Middle frontal gyrus (tissue), 1 donor: ENCODE measurements around the gene ASB1.
"Not testable (repeated sequence)": the region's sequence is repeated elsewhere in the genome, so short reads cannot be mapped to it uniquely, and the experiment has no call there.

ENCODE experiments used
- DNase-seq: peaks from one replicate; pipeline ENCODE4 v3.0.0-alpha.2; 2015; ENCODE audit warnings: low spot score; ENCODE audit errors: extremely low spot score

ASB1 gene

DNA sequence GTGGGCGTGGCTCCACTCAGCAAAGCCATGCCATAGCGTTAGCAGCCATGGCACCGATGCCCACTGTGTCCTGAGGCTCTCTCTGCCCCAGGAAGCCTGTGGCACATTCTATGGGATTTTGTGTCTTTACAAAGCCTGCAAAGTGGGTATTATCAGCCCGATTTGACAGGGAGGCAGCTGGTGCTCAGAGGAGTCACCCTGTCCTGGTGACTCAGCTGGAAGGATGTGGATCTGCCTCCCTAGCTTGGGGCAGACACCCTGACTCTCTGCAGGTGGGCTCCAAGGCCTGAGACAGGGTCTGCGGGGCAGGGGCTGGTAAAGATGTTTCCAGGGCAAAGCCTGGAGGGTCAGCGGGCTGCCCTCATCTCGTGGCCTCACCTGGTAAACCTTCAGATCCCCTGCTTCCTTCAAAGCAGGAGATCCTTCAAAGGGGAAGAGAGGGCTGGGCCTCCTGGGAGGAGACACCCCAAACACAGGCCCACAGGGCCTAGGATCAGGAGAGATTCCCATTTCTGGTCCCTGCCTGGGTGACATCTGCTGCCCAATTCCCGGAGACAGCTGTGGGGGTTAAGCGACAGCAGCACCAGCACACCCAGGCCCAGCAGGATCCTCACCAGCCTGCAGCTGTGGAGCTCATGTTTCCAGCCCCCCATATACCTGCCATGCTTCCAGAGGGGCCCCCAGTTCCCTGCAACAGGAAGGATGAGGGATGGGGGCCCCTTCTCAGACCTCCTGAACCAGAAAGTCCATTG lies 3.0 kb upstream of the ASB1 start:
- no peak for DNase-seq

GRCh38 chr2:238424313-238424700 lies 2.4 kb upstream of the ASB1 start:
- no peak for DNase-seq

DNA sequence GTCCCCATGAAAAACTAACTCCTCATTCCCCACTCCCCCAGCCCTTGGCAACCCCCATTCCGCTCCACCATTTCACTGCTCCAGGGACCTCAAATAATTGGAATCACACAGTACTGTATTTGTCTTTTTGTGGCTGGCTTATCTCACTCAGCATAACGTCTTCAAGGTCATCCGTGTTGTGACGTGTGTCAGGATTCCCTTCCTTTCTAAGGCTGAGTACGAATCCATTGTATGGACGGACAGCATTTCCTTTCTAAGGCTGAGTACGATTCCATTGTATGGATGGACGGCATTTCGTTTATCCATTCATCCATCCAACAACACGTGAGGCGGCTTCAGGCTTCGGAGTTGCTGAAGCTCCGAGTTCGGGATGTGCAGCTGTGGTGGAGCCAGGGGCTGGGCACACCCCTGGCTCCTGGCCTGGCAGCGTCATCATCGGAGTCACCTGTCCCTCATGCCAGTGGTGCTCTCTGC lies 1.2 kb upstream of the ASB1 start:
- DNase-seq: no peak

- DNase-seq: no peak
These were observed 654 bp upstream of the ASB1 start for GRCh38 chr2:238425979-238426567.

GRCh38 chr2:238427435-238428162 lies 872 bp downstream of the ASB1 start:
- no peak for DNase-seq

DNA sequence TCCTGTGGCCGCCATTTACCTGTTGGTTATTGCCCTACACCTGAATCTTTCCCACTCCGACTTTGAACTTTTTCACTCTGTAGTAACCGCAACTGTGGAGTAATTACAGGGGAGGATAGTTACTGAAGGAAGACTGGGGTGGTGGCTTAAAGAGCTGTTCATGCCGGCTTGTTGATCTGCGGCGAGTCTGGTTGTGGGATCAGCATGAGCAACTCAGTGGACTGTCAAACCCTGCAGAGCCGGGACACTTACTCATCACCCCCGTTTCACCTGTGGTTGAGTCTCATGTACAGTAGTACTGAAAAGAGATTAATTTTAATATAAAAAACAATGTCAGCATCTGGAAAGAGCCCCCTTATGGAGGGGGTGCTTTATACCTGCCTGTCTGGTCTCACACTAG lies 2.1 kb downstream of the ASB1 start:
- no peak for DNase-seq

GRCh38 chr2:238430781-238431180 lies 4.1 kb downstream of the ASB1 start:
- no peak for DNase-seq

DNA sequence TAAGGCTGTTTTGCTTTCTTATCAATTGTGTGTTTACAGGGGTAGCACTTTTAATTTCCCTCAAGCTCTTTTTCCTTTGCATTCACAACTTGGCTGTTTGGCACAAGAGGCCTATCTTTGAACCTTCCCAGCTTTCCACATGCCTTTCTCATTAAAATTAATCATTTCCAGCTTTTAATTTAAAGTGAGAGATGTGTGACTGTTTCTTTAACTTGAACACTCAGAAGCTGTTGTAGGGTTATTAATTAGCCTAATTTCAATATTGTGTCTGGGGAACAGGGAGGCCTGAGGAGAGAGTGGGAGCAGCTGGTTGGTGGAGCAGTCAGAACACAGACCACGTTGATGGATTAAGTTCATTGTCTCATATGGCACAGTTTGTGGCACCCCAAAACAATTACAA lies 4.7 kb downstream of the ASB1 start:
- no peak for DNase-seq

GRCh38 chr2:238433300-238433915 lies 6.7 kb downstream of the ASB1 start:
- no peak for DNase-seq

DNA sequence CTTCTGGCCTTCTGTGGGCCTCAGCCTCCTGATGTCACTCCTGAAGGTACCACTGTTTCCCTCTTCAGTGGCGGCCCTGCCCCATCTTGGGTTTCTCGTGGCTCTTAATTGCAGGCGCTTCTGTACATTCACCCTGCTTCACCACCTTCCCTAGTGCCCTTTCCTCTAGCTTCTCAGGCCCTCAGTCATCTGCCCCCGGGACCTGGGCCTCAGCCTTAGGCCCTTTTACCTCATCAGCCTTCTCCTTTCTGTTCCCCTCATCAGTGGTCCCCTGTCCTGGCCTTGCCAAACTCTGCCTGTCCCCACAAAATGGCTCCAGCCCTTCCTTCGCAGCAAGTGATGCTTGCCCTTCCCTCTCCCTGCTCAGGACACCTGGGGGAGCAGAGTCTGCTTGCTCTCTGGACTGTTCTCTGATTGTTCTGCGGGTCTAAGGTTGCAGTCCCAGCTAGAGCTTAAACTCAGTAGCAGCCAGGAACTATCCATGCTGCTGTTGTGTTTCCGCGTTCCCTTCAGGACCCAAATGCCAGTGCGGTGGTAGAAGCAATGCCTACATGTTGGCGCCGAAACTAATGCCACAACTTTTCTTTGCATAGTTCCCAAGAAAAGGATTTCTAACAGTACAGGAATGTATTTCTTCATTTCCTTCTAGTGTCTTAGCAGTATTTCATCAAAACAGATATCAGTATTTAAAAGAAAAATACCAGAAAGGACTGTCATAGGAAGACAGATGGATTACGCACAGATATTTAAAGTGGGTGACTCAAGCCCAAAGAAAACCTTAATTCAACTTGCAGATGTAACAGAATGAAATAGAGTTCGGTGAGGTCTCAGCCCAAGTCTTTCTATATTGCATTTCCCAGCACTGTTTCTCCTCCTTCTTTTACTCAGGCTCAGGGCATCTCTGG lies 7.5 kb downstream of the ASB1 start:
- DNase-seq: no peak

GRCh38 chr2:238434846-238435751 lies 8.4 kb downstream of the ASB1 start:
- no peak for DNase-seq

DNA sequence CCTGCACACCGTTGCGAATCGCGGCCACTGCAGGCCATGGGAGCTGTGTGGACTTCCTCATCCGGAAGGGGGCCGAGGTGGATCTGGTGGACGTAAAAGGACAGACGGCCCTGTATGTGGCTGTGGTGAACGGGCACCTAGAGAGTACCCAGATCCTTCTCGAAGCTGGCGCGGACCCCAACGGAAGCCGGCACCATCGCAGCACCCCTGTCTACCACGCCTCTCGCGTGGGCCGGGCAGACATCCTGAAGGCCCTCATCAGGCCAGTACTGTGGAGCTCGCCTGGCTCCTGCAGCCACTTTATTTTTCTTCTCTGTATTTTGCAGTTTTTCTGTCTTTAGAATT lies 9.0 kb downstream of the ASB1 start:
- DNase-seq: no peak

DNA sequence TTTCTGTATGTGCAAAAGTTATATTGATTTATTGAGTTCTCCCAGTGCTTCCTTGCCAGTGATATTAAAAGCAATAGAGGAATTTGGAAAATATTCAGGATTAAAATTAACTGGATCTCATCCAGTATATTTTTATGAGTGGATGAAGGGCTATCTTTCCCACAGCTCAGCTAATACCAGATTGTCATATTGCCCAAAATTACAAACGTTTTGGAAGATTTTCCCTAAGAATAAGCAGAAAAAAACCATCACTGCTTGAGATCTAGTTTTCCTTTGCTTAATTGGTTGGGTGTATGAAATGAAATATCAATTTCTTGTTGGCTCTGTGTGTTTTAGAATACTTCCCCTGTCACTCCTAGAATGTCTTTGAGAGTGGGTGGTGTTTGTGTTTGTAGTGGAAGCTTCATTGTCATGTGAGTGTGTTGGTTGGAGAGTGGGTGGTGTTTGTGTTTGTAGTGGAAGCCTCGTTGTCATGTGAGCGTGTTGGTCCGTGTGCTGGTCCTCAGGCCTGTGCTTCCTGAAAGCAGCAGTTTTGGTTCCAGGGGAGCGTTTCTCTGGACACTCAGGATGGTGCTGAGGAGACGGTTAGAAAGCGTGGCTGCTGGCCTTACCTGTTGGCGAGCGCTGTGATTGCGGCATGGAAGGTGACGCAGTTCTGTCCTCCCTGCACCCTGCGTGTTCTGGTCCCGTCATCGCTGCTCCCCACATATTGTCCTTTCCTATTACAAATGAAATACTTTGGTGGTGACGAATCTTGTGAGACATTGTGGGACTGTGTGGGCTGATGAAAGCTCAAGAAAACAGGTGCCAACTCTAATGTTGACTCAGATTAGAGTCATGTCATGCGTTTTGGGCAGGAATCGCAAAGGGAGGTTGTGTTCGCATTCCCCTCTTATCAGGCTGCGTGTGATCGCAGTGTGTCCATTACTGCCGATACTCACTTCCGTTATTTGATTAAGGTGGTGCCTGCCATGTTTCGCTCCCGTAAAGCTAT lies 12.4 kb downstream of the ASB1 start:
- no peak for DNase-seq

- DNase-seq: no peak
These were observed 13.2 kb downstream of the ASB1 start for GRCh38 chr2:238439917-238440316.

DNA sequence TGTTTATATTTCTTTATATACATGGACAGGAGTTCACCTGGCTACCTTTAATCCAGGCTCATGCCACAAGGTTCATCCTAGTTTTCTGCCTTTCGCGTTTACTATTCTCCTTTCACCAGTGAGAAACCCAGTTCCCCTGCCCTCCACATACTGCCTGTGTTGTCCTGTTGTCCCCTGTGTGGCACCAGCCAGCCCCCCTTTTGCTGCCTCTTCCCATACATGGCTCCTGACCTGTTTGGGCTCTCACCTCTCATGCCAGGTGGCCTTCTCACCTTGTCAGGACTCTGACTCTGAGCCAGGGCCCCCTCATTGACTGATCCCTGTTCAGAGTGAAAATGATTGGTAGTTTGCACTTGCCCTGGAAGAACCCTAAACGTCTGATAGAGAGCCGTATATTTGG lies 13.6 kb downstream of the ASB1 start:
- no peak for DNase-seq

GRCh38 chr2:238440767-238441166 lies 14.0 kb downstream of the ASB1 start:
- DNase-seq: no peak

DNA sequence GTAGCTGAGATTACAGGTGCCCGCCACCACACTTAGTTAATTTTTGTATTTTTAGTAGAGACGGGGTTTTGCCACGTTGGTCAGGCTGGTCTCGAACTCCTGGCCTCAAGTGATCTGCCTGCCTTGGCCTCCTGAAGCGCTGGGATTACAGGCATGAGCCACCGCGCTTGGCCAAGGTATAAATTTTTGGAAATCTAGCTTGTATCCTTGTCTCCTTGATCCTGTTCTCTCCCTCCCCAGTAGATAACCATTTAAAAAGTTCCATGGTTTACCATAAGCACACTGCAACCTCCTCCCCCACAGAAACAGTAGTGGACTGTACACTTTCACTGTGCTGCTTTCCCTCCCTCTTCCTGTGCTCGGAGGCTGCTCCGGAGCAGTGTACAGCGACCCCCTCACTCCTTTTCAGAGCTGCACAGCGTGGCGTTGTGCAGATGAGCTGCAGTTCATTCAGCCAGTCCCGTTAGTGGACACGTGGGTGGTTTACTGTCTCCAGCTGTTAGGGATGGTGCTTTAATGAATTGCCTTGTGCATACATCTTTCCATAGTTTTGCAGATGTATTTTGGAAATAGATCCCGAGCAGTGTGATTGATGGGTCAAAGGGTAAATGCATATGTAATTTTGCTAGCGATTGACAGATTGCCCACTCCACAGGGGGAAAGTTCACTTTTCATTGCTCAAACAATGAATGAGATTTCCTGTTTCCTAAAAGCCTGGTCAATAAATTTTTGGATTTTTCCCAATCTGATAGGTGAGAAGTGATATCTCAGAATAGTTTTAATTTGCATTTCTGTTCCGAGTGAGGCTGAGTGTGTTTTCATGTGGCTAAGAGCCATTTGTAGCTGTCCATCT lies 14.8 kb downstream of the ASB1 start:
- no peak for DNase-seq

GRCh38 chr2:238442257-238442656 lies 15.5 kb downstream of the ASB1 start:
- not testable (repeated sequence) for DNase-seq
